Measurements from ENCODE around the gene TMEM128. TPM values are rescaled to one million over a fixed set of nuclear protein-coding genes. Genes with fewer than 3 reads are reported as not detected.
A peak's percentile ranks its signal among the peaks of the same experiment; 100 is the strongest.

TMEM128 gene
- total RNA-seq, 1 experiment from 2014 or later: 10.1 TPM

- Histone ChIP-seq H3F3A (ENCODE audit: low read length, unreplicated experiment) (no peaks in the 10 kb centered on the region), H3K4me2 (ENCODE audit: low read length) (peak overlapping the region; percentile 98), H2AFZ (ENCODE audit: low read length) (no peak overlapping the region), H3K36me3 (ENCODE audit: low read depth, low read length) (peaks cover 23% of the 10 kb centered on the region; the same call in 1 of the 2 replicates), H3K9me2 (replicated peaks; ENCODE audit: low read length) (no peaks in the 10 kb centered on the region), H3K27ac (ENCODE audit: low read length) (no peak overlapping the region), H3K79me2 (ENCODE audit: low read length) (peaks cover 93% of the 10 kb centered on the region), H4K20me1 (ENCODE audit: low read length) (0 out of 2 replicates have a peak, but pooled peaks cover 9% of the 10 kb centered on the region), H3K27me3 (ENCODE audit: low read length) (no peaks in the 10 kb centered on the region), H3K9ac (ENCODE audit: low read length) (peak overlapping the region; percentile 95), H3K4me1 (ENCODE audit: insufficient read depth, low read length) (peaks cover 25% of the 10 kb centered on the region), H3K4me3 (ENCODE audit: low read length) (peak overlapping the region; percentile 88), H3K9me3 (ENCODE audit: low read length) (no peaks in the 10 kb centered on the region)
- intact Hi-C loops (cut with micrococcal nuclease): no loop called here
- BruUV-seq (replicated peaks): no TSS peak
- TF ChIP-seq EZH2phosphoT487 (IDR thresholded peaks at IDR 0.05; ENCODE audit: borderline replicate concordance, low read length) (no peak), EZH2 (IDR thresholded peaks at IDR 0.05; ENCODE audit: low read length, unreplicated experiment) (no peak)
- TF ChIP-seq, protein P1, sequence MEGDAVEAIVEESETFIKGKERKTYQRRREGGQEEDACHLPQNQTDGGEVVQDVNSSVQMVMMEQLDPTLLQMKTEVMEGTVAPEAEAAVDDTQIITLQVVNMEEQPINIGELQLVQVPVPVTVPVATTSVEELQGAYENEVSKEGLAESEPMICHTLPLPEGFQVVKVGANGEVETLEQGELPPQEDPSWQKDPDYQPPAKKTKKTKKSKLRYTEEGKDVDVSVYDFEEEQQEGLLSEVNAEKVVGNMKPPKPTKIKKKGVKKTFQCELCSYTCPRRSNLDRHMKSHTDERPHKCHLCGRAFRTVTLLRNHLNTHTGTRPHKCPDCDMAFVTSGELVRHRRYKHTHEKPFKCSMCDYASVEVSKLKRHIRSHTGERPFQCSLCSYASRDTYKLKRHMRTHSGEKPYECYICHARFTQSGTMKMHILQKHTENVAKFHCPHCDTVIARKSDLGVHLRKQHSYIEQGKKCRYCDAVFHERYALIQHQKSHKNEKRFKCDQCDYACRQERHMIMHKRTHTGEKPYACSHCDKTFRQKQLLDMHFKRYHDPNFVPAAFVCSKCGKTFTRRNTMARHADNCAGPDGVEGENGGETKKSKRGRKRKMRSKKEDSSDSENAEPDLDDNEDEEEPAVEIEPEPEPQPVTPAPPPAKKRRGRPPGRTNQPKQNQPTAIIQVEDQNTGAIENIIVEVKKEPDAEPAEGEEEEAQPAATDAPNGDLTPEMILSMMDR (conservative IDR thresholded peaks at IDR 0.05; ENCODE audit: low read depth, low read length): no peak
- ATAC-seq: no peak
- ChIA-PET CTCF (no interaction called here), POLR2A (ENCODE audit: unreplicated experiment) (no interaction called here)
- no peak for DNase-seq
These were observed 41.0 kb upstream of the TMEM128 start for GRCh38 chr4:4289055-4289454.

DNA sequence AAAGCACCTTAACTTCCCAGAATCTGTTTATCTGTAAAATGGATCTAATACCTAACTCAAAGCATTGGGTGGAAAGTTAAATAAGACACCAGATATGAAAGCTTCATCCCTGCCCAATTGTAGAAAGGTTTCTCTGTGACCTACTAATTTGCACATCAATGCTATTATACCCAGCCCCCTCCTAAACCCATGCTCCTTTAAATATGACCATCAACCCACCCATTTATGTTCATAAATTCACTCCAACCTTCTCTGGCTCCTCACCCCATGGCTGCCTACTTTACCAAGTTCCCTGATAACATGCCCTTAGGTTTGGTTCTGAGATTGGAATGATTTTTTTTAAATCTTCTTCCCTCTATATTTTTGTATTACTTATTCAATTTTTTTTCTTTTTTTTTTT lies 40.1 kb upstream of the TMEM128 start:
- H3K27ac ChIP-seq (ENCODE audit: low read length): no peak overlapping the region
- H3K4me3 ChIP-seq (ENCODE audit: low read length): no peak overlapping the region
- DNase-seq: no peak
- peaks cover 31% of the 10 kb centered on the region for H3K36me3 ChIP-seq (ENCODE audit: low read depth, low read length)
- intact Hi-C loops (cut with micrococcal nuclease): no loop called here
- no peaks in the 10 kb centered on the region for H3K9me3 ChIP-seq (ENCODE audit: low read length)
- H3K9ac ChIP-seq (ENCODE audit: low read length): no peak overlapping the region
- no TSS peak for BruUV-seq (replicated peaks)
- ChIA-PET CTCF (no interaction called here), POLR2A (ENCODE audit: unreplicated experiment) (no interaction called here)
- H3F3A ChIP-seq (ENCODE audit: low read length, unreplicated experiment): no peaks in the 10 kb centered on the region
- H3K27me3 ChIP-seq (ENCODE audit: low read length): no peaks in the 10 kb centered on the region
- 0 out of 2 replicates have a peak, but pooled peaks cover 13% of the 10 kb centered on the region for H4K20me1 ChIP-seq (ENCODE audit: low read length)
- peak overlapping the region; percentile 41 for H3K4me2 ChIP-seq (ENCODE audit: low read length)
- no peaks in the 10 kb centered on the region for H3K9me2 ChIP-seq (replicated peaks; ENCODE audit: low read length)
- no peak for ATAC-seq
- H3K79me2 ChIP-seq (ENCODE audit: low read length): peaks cover 94% of the 10 kb centered on the region
- peaks cover 25% of the 10 kb centered on the region for H3K4me1 ChIP-seq (ENCODE audit: insufficient read depth, low read length)
- H2AFZ ChIP-seq (ENCODE audit: low read length): no peak overlapping the region
- TF ChIP-seq EZH2phosphoT487 (IDR thresholded peaks at IDR 0.05; ENCODE audit: borderline replicate concordance, low read length) (no peak), EZH2 (IDR thresholded peaks at IDR 0.05; ENCODE audit: low read length, unreplicated experiment) (no peak)
- TF ChIP-seq, protein P1 (conservative IDR thresholded peaks at IDR 0.05; ENCODE audit: low read depth, low read length): no peak

DNA sequence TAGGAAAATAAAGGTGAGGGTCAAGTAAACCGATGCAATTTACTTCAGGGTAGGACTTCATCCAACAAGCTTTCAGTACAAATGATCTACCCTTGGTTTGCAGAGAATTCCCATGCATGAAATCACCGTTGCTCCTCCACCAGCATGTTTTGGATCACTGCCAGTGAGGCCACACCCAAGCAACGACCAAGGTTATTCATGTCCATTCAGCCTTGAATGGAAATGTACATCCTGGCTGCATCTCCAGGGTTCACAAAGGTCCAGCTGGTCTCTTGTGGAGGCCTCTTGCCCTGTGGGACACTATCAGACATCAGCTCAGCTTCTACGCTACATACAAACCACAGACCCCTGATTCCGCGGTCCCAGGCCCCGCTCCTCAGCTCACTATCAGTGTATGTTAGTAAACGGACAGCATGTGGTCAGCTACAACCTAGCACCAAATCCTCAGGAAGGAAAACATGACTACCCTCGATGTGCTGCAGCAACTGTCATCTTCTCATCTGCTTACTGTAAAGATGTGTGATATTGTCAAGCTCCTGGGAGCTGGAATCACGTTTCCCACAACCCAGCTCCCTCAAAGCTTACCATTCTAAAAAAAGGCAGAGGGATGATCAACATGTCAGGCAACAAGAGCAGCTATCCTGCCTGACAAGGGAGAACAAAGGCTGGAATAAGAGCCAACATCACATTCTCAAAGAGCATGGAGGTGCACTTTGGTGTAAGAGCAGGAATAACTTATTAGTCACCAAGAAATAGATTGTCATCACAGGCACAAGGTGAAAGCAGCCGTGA lies 37.0 kb upstream of the TMEM128 start:
- peak; percentile 51 for DNase-seq
- POLR2A ChIA-PET (ENCODE audit: unreplicated experiment): no interaction called here
- no TSS peak for BruUV-seq (replicated peaks)

More for the DNA sequence above, 37.0 kb upstream of the TMEM128 start:
- Histone ChIP-seq H3K4me3 (ENCODE audit: low read length) (no peak overlapping the region), H3K4me1 (ENCODE audit: insufficient read depth, low read length) (peaks cover 17% of the 10 kb centered on the region), H3F3A (ENCODE audit: low read length, unreplicated experiment) (no peaks in the 10 kb centered on the region), H3K36me3 (ENCODE audit: low read depth, low read length) (peaks cover 58% of the 10 kb centered on the region), H3K4me2 (ENCODE audit: low read length) (peak overlapping the region; percentile 44; the same call in 1 of the 2 replicates), H3K79me2 (ENCODE audit: low read length) (peaks cover 64% of the 10 kb centered on the region), H4K20me1 (ENCODE audit: low read length) (0 out of 2 replicates have a peak, but pooled peaks cover 13% of the 10 kb centered on the region), H2AFZ (ENCODE audit: low read length) (no peak overlapping the region), H3K9ac (ENCODE audit: low read length) (no peak overlapping the region), H3K9me2 (replicated peaks; ENCODE audit: low read length) (no peaks in the 10 kb centered on the region), H3K27ac (ENCODE audit: low read length) (no peak overlapping the region), H3K9me3 (ENCODE audit: low read length) (no peaks in the 10 kb centered on the region), H3K27me3 (ENCODE audit: low read length) (no peaks in the 10 kb centered on the region)
- TF ChIP-seq EZH2phosphoT487 (IDR thresholded peaks at IDR 0.05; ENCODE audit: borderline replicate concordance, low read length) (no peak), EZH2 (IDR thresholded peaks at IDR 0.05; ENCODE audit: low read length, unreplicated experiment) (no peak)
- TF ChIP-seq, protein P1 (conservative IDR thresholded peaks at IDR 0.05; ENCODE audit: low read depth, low read length): no peak
- ATAC-seq: peak; percentile 31; the same call in 1 of the 2 replicates
- CTCF ChIA-PET: no interaction called here
- intact Hi-C loops (cut with micrococcal nuclease): no loop called here

Measured in PC-3 (cell line).